Spleen (tissue), 7 donors: ENCODE measurements around the gene POLH.

Experiments
- POLR2A ChIP-seq, 3 donors: fragments of 450-650 bp; IDR thresholded peaks; one replicate each; pipeline ENCODE4 v1.5.1; 2017; ENCODE audit warnings: antibody characterized with exemption in 3 of 3, mild to moderate bottlenecking in 1 of 3
- POLR2AphosphoS5 ChIP-seq, 3 donors: sonication (generic); formaldehyde crosslinking; IDR thresholded peaks; one replicate each; pipeline ENCODE4 v1.5.1; 2017; ENCODE audit warnings: antibody characterized with exemption in 3 of 3
- TF ChIP-seq, protein P1 (sequence below), 11 experiments: fragments of 200-600 bp in 7 of 11; fragments of 450-650 bp in 4 of 11; sonication (generic) in 4 of 11; IDR thresholded peaks in 8 of 11; conservative IDR thresholded peaks in 3 of 11; 1 replicate in 7 of 11; 2 replicates in 4 of 11; pipeline versions ENCODE4 v1.4.0 to v1.8.0; 2016 to 2021; ENCODE audit warnings: antibody characterized with exemption in 11 of 11, inconsistent platforms in 4 of 11, mild to moderate bottlenecking in 1 of 11
- donor health status: DM: no; HTN: no; CAD: no; lungs with moderate emphysema.
- donor health status: DM: no; HTN: no; CAD: no.
- donor health status: DM: no; HTN: no; CAD: no.

DNA sequence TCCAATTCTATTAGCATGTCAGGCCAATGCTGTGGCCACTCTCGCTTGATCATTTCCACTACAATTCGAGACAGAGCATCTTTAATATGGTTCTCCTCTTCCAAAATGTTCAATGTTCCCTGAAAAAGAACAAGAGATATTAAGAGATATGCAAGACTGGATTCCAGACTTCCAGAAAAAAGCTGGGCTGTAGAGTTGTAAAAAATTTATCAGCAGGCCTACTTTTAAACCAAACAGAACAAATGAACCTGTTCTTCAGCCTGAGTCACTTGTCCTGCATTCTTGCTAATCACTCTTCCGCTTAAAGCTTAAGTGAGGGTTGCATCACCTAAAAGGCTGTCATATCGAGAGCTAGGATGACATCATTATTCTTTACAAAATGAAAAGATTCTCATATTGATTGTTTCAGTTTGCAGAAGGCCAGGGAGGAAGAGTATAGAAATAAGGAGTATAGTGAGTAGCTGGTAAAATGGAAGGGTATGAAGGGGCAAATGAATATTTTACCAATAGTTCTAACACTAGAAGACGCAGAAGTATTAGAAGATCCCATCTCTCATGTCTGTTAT lies 5.0 kb upstream of the POLH start:
- TF ChIP-seq POLR2A (IDR thresholded peaks at IDR 0.05) (no peak), POLR2AphosphoS5 (IDR thresholded peaks at IDR 0.05) (no peak)
- TF ChIP-seq, protein P1, sequence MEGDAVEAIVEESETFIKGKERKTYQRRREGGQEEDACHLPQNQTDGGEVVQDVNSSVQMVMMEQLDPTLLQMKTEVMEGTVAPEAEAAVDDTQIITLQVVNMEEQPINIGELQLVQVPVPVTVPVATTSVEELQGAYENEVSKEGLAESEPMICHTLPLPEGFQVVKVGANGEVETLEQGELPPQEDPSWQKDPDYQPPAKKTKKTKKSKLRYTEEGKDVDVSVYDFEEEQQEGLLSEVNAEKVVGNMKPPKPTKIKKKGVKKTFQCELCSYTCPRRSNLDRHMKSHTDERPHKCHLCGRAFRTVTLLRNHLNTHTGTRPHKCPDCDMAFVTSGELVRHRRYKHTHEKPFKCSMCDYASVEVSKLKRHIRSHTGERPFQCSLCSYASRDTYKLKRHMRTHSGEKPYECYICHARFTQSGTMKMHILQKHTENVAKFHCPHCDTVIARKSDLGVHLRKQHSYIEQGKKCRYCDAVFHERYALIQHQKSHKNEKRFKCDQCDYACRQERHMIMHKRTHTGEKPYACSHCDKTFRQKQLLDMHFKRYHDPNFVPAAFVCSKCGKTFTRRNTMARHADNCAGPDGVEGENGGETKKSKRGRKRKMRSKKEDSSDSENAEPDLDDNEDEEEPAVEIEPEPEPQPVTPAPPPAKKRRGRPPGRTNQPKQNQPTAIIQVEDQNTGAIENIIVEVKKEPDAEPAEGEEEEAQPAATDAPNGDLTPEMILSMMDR (IDR thresholded peaks at IDR 0.05 in 8 of 11, conservative IDR thresholded peaks at IDR 0.05 in 3 of 11): no peak
